GM10248 (cell line): ENCODE results near the gene HCN4.

Experiments used
- CTCF ChIA-PET: fragments of 300-600 bp; sonication (Branson Sonifier 250); formaldehyde crosslinking; extraction: SDS; loops from one replicate; lab custom pipeline; 2021; ENCODE audit warnings: antibody characterized with exemption; lab: Yijun Ruan, JAX
- POLR2A ChIA-PET: fragments of 350-650 bp; sonication (Branson Sonifier 250); formaldehyde crosslinking; extraction: SDS; loops from one replicate; lab custom pipeline; 2020; ENCODE audit warnings: antibody characterized with exemption; lab: Yijun Ruan, JAX
- DNase-seq: peaks from one replicate; pipeline ENCODE4 v3.0.0; 2012; ENCODE audit errors: extremely low spot score
- CTCF ChIP-seq: IDR thresholded peaks from 2 replicates; pipeline ENCODE4 v1.5.1; 2012; ENCODE audit warnings: mild to moderate bottlenecking, low read depth; ENCODE audit errors: extremely low read depth, missing control alignments, control extremely low read depth

The HCN4 gene

DNA sequence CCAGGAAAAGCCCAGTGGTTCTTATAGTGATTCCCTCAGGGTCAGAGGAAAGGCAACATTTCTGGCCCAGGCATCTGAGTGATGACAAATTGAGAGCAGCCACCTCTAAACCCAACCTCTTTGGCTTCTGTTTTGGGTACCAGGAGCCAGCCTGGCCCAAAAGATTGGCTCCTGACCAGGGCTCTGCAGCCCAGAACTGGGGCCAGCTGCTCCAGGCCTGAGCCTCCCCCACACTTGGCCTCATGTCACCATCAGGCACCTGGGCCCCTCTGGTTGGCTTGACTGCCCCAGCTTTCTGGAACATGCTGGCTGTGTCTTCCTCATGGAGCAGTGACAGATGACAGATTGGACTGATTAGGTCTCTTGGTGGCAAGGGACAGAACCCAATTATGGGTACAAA lies 26.0 kb upstream of the HCN4 start:
- DNase-seq: no peak
- TF ChIP-seq CTCF: no peak
- POLR2A ChIA-PET: no interaction called here
- CTCF ChIA-PET: interaction anchor here (1.1 kb wide), 1 partner anchor 69 kb away, joined by 3 read pairs; no protein-coding TSS in a partner anchor

DNA sequence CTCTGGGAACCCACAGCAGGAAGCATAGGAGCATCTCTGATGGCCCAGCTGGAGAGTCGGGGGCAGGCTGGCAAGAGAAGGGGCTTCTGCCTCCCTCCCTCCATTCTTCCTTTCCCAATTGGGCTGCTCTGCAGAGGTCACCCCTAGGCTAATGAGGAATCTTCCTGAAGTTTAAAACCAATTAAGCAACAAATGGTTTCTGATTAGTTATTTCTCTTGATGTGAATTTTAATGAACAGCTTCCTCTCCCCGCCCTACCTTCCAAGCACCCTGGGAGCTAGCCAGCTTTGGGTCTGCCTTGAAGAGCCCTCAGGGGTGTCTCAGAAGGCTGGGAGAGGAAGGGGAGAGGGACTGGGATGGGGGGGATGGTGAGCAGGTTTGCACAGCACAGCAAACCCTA lies 24.6 kb upstream of the HCN4 start:
- POLR2A ChIA-PET: no interaction called here
- no peak for DNase-seq
- CTCF ChIA-PET: interaction anchor here (2.0 kb wide), 1 partner anchor 312 kb away, joined by 4 read pairs; no protein-coding TSS in a partner anchor
- TF ChIP-seq CTCF: no peak

DNA sequence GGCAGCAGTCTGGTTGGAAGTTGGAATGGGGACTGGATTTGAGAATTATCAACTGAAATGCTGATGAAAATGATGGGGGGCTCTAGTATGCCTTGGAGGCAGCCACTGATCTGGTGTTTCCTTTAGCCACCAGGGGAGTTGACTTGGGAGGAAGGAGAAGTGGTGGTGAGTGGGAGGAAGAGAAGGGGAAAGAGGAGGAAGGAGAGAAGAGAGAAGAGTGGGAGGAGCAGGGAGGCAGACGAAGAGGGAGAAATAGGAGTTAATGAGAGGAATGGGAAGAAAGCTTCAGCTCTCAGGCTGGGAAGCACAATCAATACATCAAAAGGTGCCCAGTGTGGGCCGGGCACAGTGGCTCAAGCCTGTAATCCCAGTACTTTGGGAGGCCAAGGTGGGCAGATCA lies 23.3 kb upstream of the HCN4 start:
- DNase-seq: no peak
- TF ChIP-seq CTCF: no peak
- ChIA-PET POLR2A (no interaction called here), CTCF (no interaction called here)

DNA sequence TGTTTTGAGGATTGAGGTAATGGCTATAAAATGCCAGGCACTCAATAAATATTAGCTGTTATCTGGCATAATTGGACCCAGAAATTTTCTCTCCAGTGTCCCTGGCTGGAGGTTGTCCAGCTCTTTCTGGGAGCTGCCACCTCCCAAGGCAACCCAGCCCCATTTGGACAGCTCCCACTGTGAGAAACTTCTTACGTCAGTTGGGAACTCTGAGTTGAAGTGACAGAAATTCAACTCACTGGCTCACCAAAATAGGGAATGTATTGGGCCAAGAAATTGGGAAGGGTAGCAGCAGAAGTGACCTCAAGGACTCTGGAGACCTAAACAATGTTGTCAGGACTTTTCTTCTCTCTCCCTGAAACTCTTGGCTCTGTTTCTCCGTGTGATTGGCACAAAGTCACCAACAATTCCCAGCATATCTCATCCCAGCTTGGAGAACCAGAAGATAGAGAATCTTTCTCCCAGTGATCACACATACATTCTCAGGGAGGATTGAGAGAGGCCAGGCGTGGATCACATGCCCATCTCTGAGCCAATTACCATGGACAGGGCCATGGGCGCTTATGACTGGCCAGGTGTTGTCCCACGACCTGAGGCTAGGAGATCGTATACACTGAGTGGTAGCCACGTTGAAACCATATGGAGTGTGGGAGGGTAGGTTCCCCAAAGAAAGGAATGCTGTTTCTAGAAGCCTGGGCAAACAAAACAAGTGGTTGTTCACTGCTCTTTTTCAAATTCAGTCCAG lies 22.5 kb upstream of the HCN4 start:
- ChIA-PET CTCF (no interaction called here), POLR2A (no interaction called here)
- no peak for TF ChIP-seq CTCF
- DNase-seq: no peak

GRCh38 chr15:73389971-73390544 lies 21.3 kb upstream of the HCN4 start:
- ChIA-PET CTCF (no interaction called here), POLR2A (no interaction called here)
- no peak for TF ChIP-seq CTCF
- DNase-seq: no peak

- TF ChIP-seq CTCF: no peak
- no peak for DNase-seq
- ChIA-PET CTCF (no interaction called here), POLR2A (no interaction called here)
These were observed 20.8 kb upstream of the HCN4 start for GRCh38 chr15:73389539-73389938.
